Naive thymus-derived CD4-positive, alpha-beta T cell (primary cell): Measurements from ENCODE around the gene FAM13B. TPM values are rescaled to one million over a fixed set of nuclear protein-coding genes. Genes with fewer than 3 reads are reported as not detected.
A peak's percentile ranks its signal among the peaks of the same experiment; 100 is the strongest.

Experiments used
- ATAC-seq: fragments of 150-1000 bp; cut with Tn5 transposase; 2 replicates; pipeline ENCODE4 v1.10.0; 2021; ENCODE audit warnings: mild to moderate bottlenecking, moderate library complexity
- CTCF ChIA-PET: fragments of 350-600 bp; sonication (Branson Sonifier 250); formaldehyde crosslinking; loops from one replicate; lab custom pipeline; 2021; ENCODE audit warnings: antibody characterized with exemption; lab: Charles Lee
- POLR2A ChIA-PET: fragments of 350-600 bp; sonication (Branson Sonifier 250); formaldehyde crosslinking; loops from one replicate; lab custom pipeline; 2021; ENCODE audit warnings: antibody characterized with exemption, inconsistent platforms; lab: Charles Lee
- DNase-seq, 9 donors: peaks; one replicate each; pipeline versions ENCODE4 v3.0.0 to v3.0.0-alpha.2; 2020 to 2022; ENCODE audit warnings: mixed read lengths in 1 of 9
- H3K27ac ChIP-seq: one replicate; pipeline ENCODE4 v1.7.0; 2013; ENCODE audit warnings: mild to moderate bottlenecking, low read depth, low read length, moderate library complexity
- H3K27me3 ChIP-seq, 2 donors: one replicate each; pipeline ENCODE4 v1.7.0; 2013; ENCODE audit warnings: low read length in 2 of 2, mild to moderate bottlenecking in 2 of 2, moderate library complexity in 2 of 2; ENCODE audit not compliant: control insufficient read depth in 2 of 2, insufficient read depth in 2 of 2
- H3K36me3 ChIP-seq, 3 experiments: 1 replicate in 2 of 3; 2 replicates in 1 of 3; pipeline ENCODE4 v1.7.0; 2013; ENCODE audit warnings: low read length in 3 of 3, mild to moderate bottlenecking in 3 of 3, moderate library complexity in 1 of 3; ENCODE audit not compliant: insufficient read depth in 3 of 3, control insufficient read depth in 2 of 3
- H3K4me1 ChIP-seq, 2 donors: one replicate each; pipeline ENCODE4 v1.7.0; 2013; ENCODE audit warnings: low read length in 2 of 2, mild to moderate bottlenecking in 2 of 2, moderate library complexity in 1 of 2; ENCODE audit not compliant: control insufficient read depth in 2 of 2, insufficient read depth in 2 of 2
- H3K4me3 ChIP-seq: 2 replicates; pipeline ENCODE4 v1.7.0; 2013; ENCODE audit warnings: mild to moderate bottlenecking, low read length
- H3K9me3 ChIP-seq, 3 experiments: 1 replicate in 2 of 3; 2 replicates in 1 of 3; pipeline ENCODE4 v1.7.0; 2013; ENCODE audit warnings: low read length in 3 of 3; ENCODE audit not compliant: control insufficient read depth in 2 of 3
- H3K27ac Mint-ChIP-seq, 9 donors: one replicate each; pipeline ENCODE4 v1.8.0; 2020 to 2022; ENCODE audit warnings: mixed read lengths in 9 of 9, mild to moderate bottlenecking in 8 of 9, moderate library complexity in 5 of 9, inconsistent platforms in 2 of 9
- H3K27me3 Mint-ChIP-seq, 5 donors: one replicate each; pipeline ENCODE4 v1.8.0; 2021 to 2022; ENCODE audit warnings: mixed read lengths in 5 of 5, mild to moderate bottlenecking in 1 of 5
- H3K36me3 Mint-ChIP-seq, 5 donors: one replicate each; pipeline ENCODE4 v1.8.0; 2020 to 2022; ENCODE audit warnings: mixed read lengths in 5 of 5, mild to moderate bottlenecking in 3 of 5, inconsistent platforms in 1 of 5
- H3K4me1 Mint-ChIP-seq, 7 donors: one replicate each; pipeline ENCODE4 v1.8.0; 2020 to 2022; ENCODE audit warnings: mixed read lengths in 7 of 7, mild to moderate bottlenecking in 3 of 7, inconsistent platforms in 1 of 7
- H3K4me3 Mint-ChIP-seq, 10 donors: one replicate each; pipeline ENCODE4 v1.8.0; 2020 to 2022; ENCODE audit warnings: mild to moderate bottlenecking in 10 of 10, mixed read lengths in 10 of 10, moderate library complexity in 6 of 10, inconsistent platforms in 2 of 10
- H3K9me3 Mint-ChIP-seq, 11 donors: one replicate each; pipeline ENCODE4 v1.8.0; 2020 to 2022; ENCODE audit warnings: mixed read lengths in 11 of 11, mild to moderate bottlenecking in 4 of 11, inconsistent platforms in 1 of 11, moderate library complexity in 1 of 11
- intact Hi-C, 2 donors: fragments of 100-400 bp; cut with micrococcal nuclease; formaldehyde crosslinking; loops; one replicate each; pipeline ENCODE4 v1.15.1; 2023
- polyA plus RNA-seq, 2 donors: library from polyadenylated mRNA; unstranded; fragments of 300-500 nt; fragmentation: Illumina TruSeq; gene quantifications; one replicate each; pipeline ENCODE4 v1.2.3, GENCODE V29; 2021
- total RNA-seq, 6 experiments: library from RNA in 5 of 6; stranded (reverse) in 5 of 6; gene quantifications; 1 replicate in 5 of 6; 2 replicates in 1 of 6; pipeline ENCODE4 v1.2.3 and lab custom pipeline; 2021 to 2026

Gene FAM13B
- total and polyA plus RNA-seq, 7 experiments from 2014 or later: 17.6 to 58.8 (median 42.0) TPM

DNA sequence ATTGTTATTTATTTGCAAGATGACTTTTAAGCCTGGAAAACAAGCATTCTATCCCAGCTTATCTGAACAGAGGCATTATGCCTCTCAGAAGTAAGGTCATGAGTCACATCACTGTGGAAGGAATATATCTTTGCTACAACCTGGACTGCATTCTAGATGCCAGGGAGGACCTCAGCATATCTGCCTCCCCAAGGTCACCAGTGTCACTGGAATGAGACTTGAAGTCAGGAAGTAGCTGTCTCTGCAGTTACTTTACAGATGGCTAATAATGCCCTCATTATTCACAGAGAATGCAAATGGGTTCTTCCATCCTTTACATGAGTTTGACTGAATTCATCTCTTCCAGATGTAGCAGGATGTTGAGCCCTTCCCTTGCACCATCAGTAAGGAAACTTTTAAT is 4.4 kb upstream of the FAM13B start:
- DNase-seq (no peak), ATAC-seq (no peak)
- H3K9me3 Mint-ChIP-seq: no peaks in the 10 kb centered on the region
- CTCF ChIA-PET: interaction anchor here (1.6 to 2.2 kb wide), 2 partner anchors 32 to 96 kb away, joined by 7 to 11 read pairs; no protein-coding TSS in a partner anchor
- H3K36me3 ChIP-seq: peaks cover 0 to 9% (median 0%) of the 10 kb centered on the region in 3 experiments
- H3K27me3 Mint-ChIP-seq: no peaks in the 10 kb centered on the region
- intact Hi-C loops: loop anchor here (2.0 to 10.0 kb wide), 4 partner anchors 40 to 1528 kb away; partner anchors contain the start of genes EGR1 (in 1 of the 2) and UBE2D2 (in 1 of the 2)
- H3K27ac ChIP-seq: no peak overlapping the region
- H3K36me3 Mint-ChIP-seq: peaks cover 0 to under 1% (median 0%) of the 10 kb centered on the region in 5 donors
- H3K9me3 ChIP-seq: no peaks in the 10 kb centered on the region
- no peak overlapping the region for H3K4me3 ChIP-seq
- H3K27me3 ChIP-seq: no peaks in the 10 kb centered on the region
- no peak overlapping the region for H3K27ac Mint-ChIP-seq
- H3K4me1 Mint-ChIP-seq: peaks cover 7 to 17% (median 12%) of the 10 kb centered on the region in 7 donors
- POLR2A ChIA-PET: interaction anchor here (0.5 to 1.2 kb wide), 2 partner anchors 11 to 18 kb away, joined by 3 read pairs; no protein-coding TSS in a partner anchor
- H3K4me3 Mint-ChIP-seq: no peak overlapping the region
- peaks cover 0 to 12% of the 10 kb centered on the region in 2 donors for H3K4me1 ChIP-seq

DNA sequence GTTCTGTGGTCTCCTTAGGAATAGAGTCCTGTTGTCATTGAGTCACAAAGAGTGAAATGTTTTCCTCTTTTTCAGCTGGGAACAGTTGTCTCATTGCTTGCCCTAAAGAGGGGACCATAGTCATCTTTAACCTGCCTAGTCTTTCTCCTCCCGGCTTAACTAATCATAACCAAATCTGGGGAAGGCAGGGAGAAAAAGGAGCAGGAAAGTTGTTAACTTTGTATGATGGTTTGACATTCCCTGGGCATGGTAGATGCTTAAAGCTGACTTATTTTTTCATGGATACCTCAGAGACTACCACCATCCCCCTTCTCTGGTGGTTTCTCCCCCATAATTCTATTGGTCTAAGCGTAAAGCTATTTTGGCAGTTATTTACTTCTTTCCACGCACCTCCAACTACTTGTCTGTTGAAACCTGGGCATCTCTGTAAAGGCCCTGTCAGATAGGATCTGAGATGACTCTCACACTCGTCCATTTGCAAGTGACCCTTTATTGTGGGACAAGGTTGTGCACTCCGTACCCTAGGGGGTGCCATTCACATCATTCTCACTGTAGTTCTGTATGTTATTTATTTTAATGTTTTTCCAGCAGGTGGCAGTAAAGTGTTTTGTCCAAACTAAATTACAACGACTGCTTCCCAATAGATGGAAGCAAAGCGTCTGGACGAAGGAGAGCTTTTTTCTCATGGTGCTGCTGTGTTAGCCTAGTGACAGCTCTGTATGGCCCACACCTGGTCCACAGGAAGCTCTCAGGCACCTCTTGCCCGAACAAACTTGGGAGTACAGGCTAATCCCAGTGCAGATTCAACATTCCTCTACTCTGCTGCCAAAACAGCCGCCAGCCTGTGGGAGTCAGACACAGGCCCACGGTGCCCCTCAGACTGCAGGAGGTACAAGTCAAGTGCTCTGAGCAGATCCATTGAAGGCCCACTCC is 3.0 kb upstream of the FAM13B start:
- Histone ChIP-seq H3K4me1 (peaks cover 4 to 24% of the 10 kb centered on the region in 2 donors), H3K4me3 (no peak overlapping the region), H3K27ac (no peak overlapping the region), H3K36me3 (peaks cover 0 to 11% (median 0%) of the 10 kb centered on the region in 3 experiments), H3K27me3 (no peaks in the 10 kb centered on the region), H3K9me3 (no peaks in the 10 kb centered on the region)
- ATAC-seq (peak; percentile 76), DNase-seq (peak; percentile 11 to 80 (median 72))
- Mint-ChIP-seq H3K27ac (peak overlapping the region in 8 of 9 donors; percentile 4 to 89 (median 37)), H3K4me1 (peaks cover 15 to 30% (median 24%) of the 10 kb centered on the region in 7 donors), H3K4me3 (peak overlapping the region in 9 of 10 donors; percentile 0 to 78 (median 25)), H3K36me3 (peaks cover 0 to 4% (median 3%) of the 10 kb centered on the region in 5 donors), H3K27me3 (no peaks in the 10 kb centered on the region), H3K9me3 (no peaks in the 10 kb centered on the region)
- POLR2A ChIA-PET: interaction anchor here (1.2 kb wide), 1 partner anchor 17 kb away, joined by 3 read pairs; no protein-coding TSS in a partner anchor
- intact Hi-C loops: loop anchor here (1.0 to 10.0 kb wide), 7 partner anchors 32 to 1529 kb away; partner anchors contain the start of genes BRD8 (in 1 of the 2), EGR1 (in 1 of the 2) and UBE2D2 (in 1 of the 2)
- CTCF ChIA-PET: interaction anchor here (0.6 to 2.2 kb wide), 13 partner anchors 9 to 301 kb away, joined by 3 to 11 read pairs (median 3); no protein-coding TSS in a partner anchor

DNA sequence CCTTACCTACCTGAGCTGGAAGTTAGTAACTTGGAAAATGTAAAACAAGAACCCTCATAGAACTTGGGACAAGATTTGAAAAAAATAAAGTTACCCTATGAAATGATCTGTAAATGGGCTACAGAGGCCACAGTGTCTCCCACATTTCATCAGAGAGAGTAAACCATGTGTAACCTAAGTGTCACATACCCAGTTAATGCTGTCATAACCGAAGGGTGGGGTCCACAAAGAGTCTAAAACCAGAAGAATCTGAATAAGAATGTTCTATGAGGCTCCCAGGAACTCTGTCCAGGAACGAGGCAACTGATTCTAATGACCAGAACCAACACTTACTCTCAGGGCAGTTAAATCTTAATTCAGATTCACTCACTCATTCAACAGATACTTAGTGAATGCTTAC is 1.0 kb upstream of the FAM13B start:
- Histone ChIP-seq H3K36me3 (peaks cover 0 to 11% (median 0%) of the 10 kb centered on the region in 3 experiments), H3K27me3 (no peaks in the 10 kb centered on the region), H3K27ac (peak overlapping the region; percentile 99), H3K4me3 (no peak overlapping the region), H3K4me1 (peaks cover 18 to 43% of the 10 kb centered on the region in 2 donors), H3K9me3 (no peaks in the 10 kb centered on the region)
- no peaks in the 10 kb centered on the region for H3K9me3 Mint-ChIP-seq
- H3K4me1 Mint-ChIP-seq: peaks cover 31 to 50% (median 44%) of the 10 kb centered on the region in 7 donors
- CTCF ChIA-PET: interaction anchor here (0.6 to 2.1 kb wide), 6 partner anchors 12 to 255 kb away, joined by 3 to 10 read pairs (median 4); no protein-coding TSS in a partner anchor
- H3K27me3 Mint-ChIP-seq: no peaks in the 10 kb centered on the region
- DNase-seq: no peak
- peaks cover 0 to 9% (median 3%) of the 10 kb centered on the region in 5 donors for H3K36me3 Mint-ChIP-seq
- POLR2A ChIA-PET: interaction anchor here (0.6 to 1.4 kb wide), 4 partner anchors 280 to 431 kb away, joined by 3 to 4 read pairs (median 3); partner anchors contain the start of gene HNRNPA0
- H3K27ac Mint-ChIP-seq: peak overlapping the region; percentile 94 to 100 (median 96)
- H3K4me3 Mint-ChIP-seq: peak overlapping the region; percentile 94 to 100 (median 99)
- intact Hi-C loops: loop anchor here (1.0 to 10.0 kb wide), 16 partner anchors 43 to 1531 kb away; partner anchors contain the start of genes ETF1 (in 2 of the 2), BRD8 (in 1 of the 2), CDC23 (in 1 of the 2) and CDC25C (in 1 of the 2)
- no peak for ATAC-seq

DNA sequence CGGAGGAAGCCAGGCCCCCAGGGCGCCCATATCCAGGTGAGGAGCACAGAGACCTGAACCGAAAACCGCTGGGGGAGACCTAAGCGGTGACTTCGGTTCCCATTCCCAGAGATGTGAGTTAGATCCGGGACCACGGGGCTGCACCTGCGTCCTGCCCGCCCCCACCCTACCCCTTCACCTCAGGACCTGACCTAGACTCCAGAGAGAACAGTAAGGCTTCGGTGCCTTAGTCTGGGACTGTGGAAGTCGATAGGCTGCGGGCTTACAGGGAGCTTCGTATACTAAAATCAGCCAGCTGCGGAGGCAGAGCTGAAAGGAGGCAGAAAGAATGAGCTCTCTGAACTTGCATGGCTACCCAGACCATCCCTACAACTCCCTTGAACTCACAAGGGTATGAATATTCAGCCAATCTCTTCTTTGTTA is 518 bp upstream of the FAM13B start:
- Histone ChIP-seq H3K4me1 (peaks cover 18 to 47% of the 10 kb centered on the region in 2 donors), H3K9me3 (no peaks in the 10 kb centered on the region), H3K27me3 (no peaks in the 10 kb centered on the region), H3K27ac (peak overlapping the region; percentile 99), H3K4me3 (peak overlapping the region; percentile 71), H3K36me3 (peaks cover 0 to 11% (median 0%) of the 10 kb centered on the region in 3 experiments)
- ATAC-seq: no peak
- H3K9me3 Mint-ChIP-seq: no peaks in the 10 kb centered on the region
- peak overlapping the region; percentile 94 to 100 (median 96) for H3K27ac Mint-ChIP-seq
- ChIA-PET POLR2A (interaction anchor here (0.5 to 1.4 kb wide), 5 partner anchors 280 to 431 kb away, joined by 3 to 4 read pairs (median 3); partner anchors contain the start of gene HNRNPA0), CTCF (interaction anchor here (0.5 to 2.1 kb wide), 5 partner anchors 11 to 255 kb away, joined by 3 to 10 read pairs (median 4); no protein-coding TSS in a partner anchor)
- H3K4me1 Mint-ChIP-seq: peaks cover 34 to 54% (median 45%) of the 10 kb centered on the region in 7 donors
- H3K36me3 Mint-ChIP-seq: peaks cover 0 to 9% (median 3%) of the 10 kb centered on the region in 5 donors
- no peak for DNase-seq
- intact Hi-C loops: loop anchor here (1.0 to 10.0 kb wide), 16 partner anchors 43 to 1531 kb away; partner anchors contain the start of genes ETF1 (in 2 of the 2), BRD8 (in 1 of the 2), CDC23 (in 1 of the 2) and CDC25C (in 1 of the 2)
- H3K4me3 Mint-ChIP-seq: peak overlapping the region; percentile 94 to 100 (median 99)
- H3K27me3 Mint-ChIP-seq: no peaks in the 10 kb centered on the region

DNA sequence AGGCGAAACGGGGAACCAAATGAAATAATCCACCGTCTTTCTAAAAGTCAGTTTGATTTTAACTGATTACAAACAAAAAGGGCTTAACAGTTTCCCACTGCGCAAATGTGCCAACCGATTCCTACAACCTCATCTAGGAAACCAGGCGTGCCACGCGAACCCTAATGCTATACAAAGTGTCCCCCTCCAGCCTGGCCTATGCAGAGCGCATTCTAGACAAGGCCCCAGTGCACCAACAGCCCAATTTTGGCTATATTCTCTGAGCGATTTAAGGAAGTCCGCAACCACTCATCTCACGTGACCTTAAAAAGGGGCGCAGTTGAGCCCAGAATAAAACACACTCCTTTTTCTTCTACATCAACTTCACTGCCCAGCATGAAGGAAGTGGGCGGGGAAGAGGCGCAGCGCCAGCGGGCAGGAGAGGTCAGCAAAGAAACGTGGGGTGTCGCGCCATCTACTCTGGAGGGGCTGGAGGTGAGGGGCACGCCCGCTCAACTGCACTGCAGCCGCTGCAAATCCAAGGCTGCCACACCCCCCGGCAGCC is 779 bp downstream of the FAM13B start:
- Mint-ChIP-seq H3K27me3 (no peaks in the 10 kb centered on the region), H3K4me1 (peaks cover 46 to 67% (median 57%) of the 10 kb centered on the region in 7 donors), H3K4me3 (peak overlapping the region; percentile 94 to 100 (median 99)), H3K36me3 (peaks cover 3 to 11% (median 9%) of the 10 kb centered on the region in 5 donors), H3K9me3 (no peaks in the 10 kb centered on the region), H3K27ac (peak overlapping the region; percentile 94 to 100 (median 96))
- Histone ChIP-seq H3K27ac (peak overlapping the region; percentile 99), H3K36me3 (peaks cover 0 to 11% (median 0%) of the 10 kb centered on the region in 3 experiments), H3K4me3 (peak overlapping the region; percentile 71), H3K9me3 (no peaks in the 10 kb centered on the region), H3K27me3 (no peaks in the 10 kb centered on the region), H3K4me1 (peaks cover 27 to 50% of the 10 kb centered on the region in 2 donors)
- ChIA-PET POLR2A (interaction anchor here (0.6 to 0.7 kb wide), 3 partner anchors 65 to 517 kb away, joined by 3 read pairs; no protein-coding TSS in a partner anchor), CTCF (interaction anchor here (0.6 kb wide), 1 partner anchor 136 kb away, joined by 11 read pairs; no protein-coding TSS in a partner anchor)
- DNase-seq (peak in 1 of 9 donors; percentile 58), ATAC-seq (peak; percentile 53)
- intact Hi-C loops: loop anchor here (1.0 to 10.0 kb wide), 16 partner anchors 45 to 1533 kb away; partner anchors contain the start of genes BRD8 (in 2 of the 2), ETF1 (in 2 of the 2), CDC25C (in 1 of the 2) and EGR1 (in 1 of the 2)
